ENCODE data around the gene ALDH1A1.

ALDH1A1 gene

GRCh38 chr9:72858089-72858912 lies 94.6 kb downstream of the ALDH1A1 start:
- TF ChIP-seq CTCF (conservative IDR thresholded peaks at IDR 0.05; ENCODE audit: low read length) = no peak
- DNase-seq (ENCODE audit: low read depth) = peak; percentile 28
- no peak overlapping the region for H3K4me3 ChIP-seq (ENCODE audit: low read length)

- no peak for DNase-seq (ENCODE audit: low read depth)
- no peak for TF ChIP-seq CTCF (conservative IDR thresholded peaks at IDR 0.05; ENCODE audit: low read length)
- no peak overlapping the region for H3K4me3 ChIP-seq (ENCODE audit: low read length)
Measured at GRCh38 chr9:72857624-72857996, 95.2 kb downstream of the ALDH1A1 start.

- DNase-seq (ENCODE audit: low read depth) = peak; percentile 70
- H3K4me3 ChIP-seq (ENCODE audit: low read length) = no peak overlapping the region
- peak; percentile 81 for TF ChIP-seq CTCF (conservative IDR thresholded peaks at IDR 0.05; ENCODE audit: low read length)
Measured at GRCh38 chr9:72856972-72857623, 95.8 kb downstream of the ALDH1A1 start.

GRCh38 chr9:72855890-72856523 lies 96.8 kb downstream of the ALDH1A1 start:
- TF ChIP-seq CTCF (conservative IDR thresholded peaks at IDR 0.05; ENCODE audit: low read length) = no peak
- no peak overlapping the region for H3K4me3 ChIP-seq (ENCODE audit: low read length)
- DNase-seq (ENCODE audit: low read depth) = no peak

GRCh38 chr9:72855321-72855720 lies 97.5 kb downstream of the ALDH1A1 start:
- no peak for DNase-seq (ENCODE audit: low read depth)
- no peak for TF ChIP-seq CTCF (conservative IDR thresholded peaks at IDR 0.05; ENCODE audit: low read length)
- H3K4me3 ChIP-seq (ENCODE audit: low read length) = no peak overlapping the region

Measured in AG10803 (cell line).